ENCODE results near the gene ZNF275. TPM values are rescaled to one million over a fixed set of nuclear protein-coding genes. Genes with fewer than 3 reads are reported as not detected.

ZNF275 gene
- total and polyA plus RNA-seq, 9 donors, result 27.5 to 75.9 (median 49.6) TPM

GRCh38 chrX:153320555-153321184, 13.3 kb upstream of the ZNF275 start:
- DNase-seq, result no peak
- no peaks in the 10 kb centered on the region for H3K27me3 ChIP-seq
- no peaks in the 10 kb centered on the region for H3K36me3 ChIP-seq
- intact Hi-C loops (cut with DNase I), result no loop called here
- H3K4me1 ChIP-seq (ENCODE audit: insufficient read depth), result no peaks in the 10 kb centered on the region
- no peak overlapping the region for H3K27ac ChIP-seq
- H3K9me3 ChIP-seq, result no peaks in the 10 kb centered on the region
- no peak for TF ChIP-seq CTCF (IDR thresholded peaks at IDR 0.05)
- TF ChIP-seq POLR2A (IDR thresholded peaks at IDR 0.05), result no peak
- TF ChIP-seq EP300 (IDR thresholded peaks at IDR 0.05), result no peak
- 36 to 49% (median 44%) methylated on average over 6 to 10 of the region's 13 CpGs for WGBS, 3 donors
- no peak overlapping the region for H3K4me3 ChIP-seq

GRCh38 chrX:153321381-153322124, 12.4 kb upstream of the ZNF275 start, which contains the start of gene PNMA6F:
PNMA6F (minus strand) TSS chrX:153321767; CDS start chrX:153320674, 1,093 bp downstream.
- Histone ChIP-seq H3K27ac (no peak within 1 kb of the TSS), H3K27me3 (no peaks in the 10 kb centered on the region), H3K4me1 (ENCODE audit: insufficient read depth) (no peaks in the 10 kb centered on the region), H3K9me3 (no peaks in the 10 kb centered on the region), H3K36me3 (no peaks in the 10 kb centered on the region), H3K4me3 (no peak within 1 kb of the TSS)
- no peak for TF ChIP-seq POLR2A (IDR thresholded peaks at IDR 0.05)
- no peak for TF ChIP-seq CTCF (IDR thresholded peaks at IDR 0.05)
- TF ChIP-seq EP300 (IDR thresholded peaks at IDR 0.05), result no peak
- DNase-seq, result no peak
- intact Hi-C loops (cut with DNase I), result no loop called here
- 57 to 66% (median 57%) methylated on average over 32 to 36 of the region's 36 CpGs for WGBS, 3 donors

- Histone ChIP-seq H3K9me3 (no peaks in the 10 kb centered on the region), H3K4me1 (ENCODE audit: insufficient read depth) (no peaks in the 10 kb centered on the region), H3K27ac (no peak overlapping the region), H3K27me3 (no peaks in the 10 kb centered on the region), H3K36me3 (no peaks in the 10 kb centered on the region), H3K4me3 (no peak overlapping the region)
- TF ChIP-seq CTCF (IDR thresholded peaks at IDR 0.05) (no peak), EP300 (IDR thresholded peaks at IDR 0.05) (no peak), POLR2A (IDR thresholded peaks at IDR 0.05) (no peak)
- 80 to 88% (median 81%) methylated on average over 4 of the region's 4 CpGs for WGBS, 3 donors
- intact Hi-C loops (cut with DNase I), result no loop called here
- no peak for DNase-seq
Measured at GRCh38 chrX:153327561-153327960, 6.4 kb upstream of the ZNF275 start.

GRCh38 chrX:153333266-153333665, 687 bp upstream of the ZNF275 start:
- no peak overlapping the region for H3K4me3 ChIP-seq
- no peaks in the 10 kb centered on the region for H3K9me3 ChIP-seq
- H3K27ac ChIP-seq, result no peak overlapping the region
- no peaks in the 10 kb centered on the region for H3K36me3 ChIP-seq
- DNase-seq, result no peak
- peaks cover 3% of the 10 kb centered on the region for H3K4me1 ChIP-seq (ENCODE audit: insufficient read depth)
- 46 to 66% (median 58%) methylated on average over 2 of the region's 2 CpGs for WGBS, 3 donors
- TF ChIP-seq POLR2A (IDR thresholded peaks at IDR 0.05), result no peak
- no peak for TF ChIP-seq CTCF (IDR thresholded peaks at IDR 0.05)
- TF ChIP-seq EP300 (IDR thresholded peaks at IDR 0.05), result no peak
- H3K27me3 ChIP-seq, result no peaks in the 10 kb centered on the region
- intact Hi-C loops (cut with DNase I), result no loop called here
